Type B pancreatic cell (in vitro differentiated cells): ENCODE measurements around the gene ACAP2. TPM values are rescaled to one million over a fixed set of nuclear protein-coding genes. Genes with fewer than 3 reads are reported as not detected.
A peak's percentile ranks its signal among the peaks of the same experiment; 100 is the strongest.

Experiments used
- DNase-seq: peaks from one replicate; pipeline ENCODE4 v3.0.0; 2021; ENCODE audit warnings: mixed read lengths; ENCODE audit not compliant: unreplicated experiment; ENCODE audit errors: extremely low spot score
- H3K27ac Mint-ChIP-seq: 2 replicates; pipeline ENCODE4 v1.8.0; 2021; ENCODE audit warnings: mild to moderate bottlenecking, mixed read lengths
- H3K27me3 Mint-ChIP-seq: 2 replicates; pipeline ENCODE4 v1.8.0; 2021; ENCODE audit warnings: mixed read lengths
- H3K36me3 Mint-ChIP-seq: 2 replicates; pipeline ENCODE4 v1.8.0; 2021; ENCODE audit warnings: mixed read lengths
- H3K4me1 Mint-ChIP-seq: one replicate; pipeline ENCODE4 v1.8.0; 2021; ENCODE audit warnings: mixed read lengths; ENCODE audit not compliant: unreplicated experiment
- H3K4me3 Mint-ChIP-seq: 2 replicates; pipeline ENCODE4 v1.8.0; 2021; ENCODE audit warnings: mild to moderate bottlenecking, mixed read lengths
- H3K9me3 Mint-ChIP-seq: 2 replicates; pipeline ENCODE4 v1.8.0; 2021; ENCODE audit warnings: mixed read lengths
- CTCF ChIP-seq: fragments of 200-600 bp; sonication (generic); conservative IDR thresholded peaks from 2 replicates; pipeline ENCODE4 v1.5.0; 2021; ENCODE audit warnings: antibody characterized with exemption, mild to moderate bottlenecking
- total RNA-seq: library from RNA; stranded (reverse); gene quantifications from 2 replicates; pipeline ENCODE4 v1.2.1, GENCODE V29; 2021; ENCODE audit warnings: low replicate concordance

The ACAP2 gene
- total RNA-seq, 1 donor from 2014 or later = 36.6 TPM

- peaks cover 11% of the 10 kb centered on the region for H3K4me1 Mint-ChIP-seq
- H3K27me3 Mint-ChIP-seq = no peaks in the 10 kb centered on the region
- TF ChIP-seq CTCF = no peak
- H3K27ac Mint-ChIP-seq = no peak overlapping the region
- H3K4me3 Mint-ChIP-seq = no peak overlapping the region
- H3K9me3 Mint-ChIP-seq = no peaks in the 10 kb centered on the region
- DNase-seq = no peak
- no peaks in the 10 kb centered on the region for H3K36me3 Mint-ChIP-seq
Observed at GRCh38 chr3:195274259-195274966, 168.4 kb downstream of the ACAP2 start.

- peak overlapping the region; percentile 85 for H3K27ac Mint-ChIP-seq
- no peaks in the 10 kb centered on the region for H3K9me3 Mint-ChIP-seq
- H3K27me3 Mint-ChIP-seq = no peaks in the 10 kb centered on the region
- peak overlapping the region; percentile 94 for H3K4me3 Mint-ChIP-seq
- H3K4me1 Mint-ChIP-seq = peaks cover 24% of the 10 kb centered on the region
- TF ChIP-seq CTCF = peak; percentile 98
- peak; percentile 94 for DNase-seq
- peaks cover 10% of the 10 kb centered on the region for H3K36me3 Mint-ChIP-seq
Observed at GRCh38 chr3:195271410-195272243, 171.2 kb downstream of the ACAP2 start.

GRCh38 chr3:195270817-195271409 lies 171.9 kb downstream of the ACAP2 start, which contains the start of gene XXYLT1:
Gene XXYLT1, minus strand, starts transcription at chr3:195271159. Its CDS starts 101 bp downstream, at chr3:195271058.
- Mint-ChIP-seq H3K36me3 (peaks cover 10% of the 10 kb centered on the region), H3K27me3 (no peaks in the 10 kb centered on the region), H3K9me3 (no peaks in the 10 kb centered on the region), H3K4me3 (peak within 1 kb of the TSS; percentile 94), H3K4me1 (peaks cover 24% of the 10 kb centered on the region), H3K27ac (peak within 1 kb of the TSS; percentile 85)
- peak; percentile 93 for DNase-seq
- TF ChIP-seq CTCF = peak; percentile 69

DNA sequence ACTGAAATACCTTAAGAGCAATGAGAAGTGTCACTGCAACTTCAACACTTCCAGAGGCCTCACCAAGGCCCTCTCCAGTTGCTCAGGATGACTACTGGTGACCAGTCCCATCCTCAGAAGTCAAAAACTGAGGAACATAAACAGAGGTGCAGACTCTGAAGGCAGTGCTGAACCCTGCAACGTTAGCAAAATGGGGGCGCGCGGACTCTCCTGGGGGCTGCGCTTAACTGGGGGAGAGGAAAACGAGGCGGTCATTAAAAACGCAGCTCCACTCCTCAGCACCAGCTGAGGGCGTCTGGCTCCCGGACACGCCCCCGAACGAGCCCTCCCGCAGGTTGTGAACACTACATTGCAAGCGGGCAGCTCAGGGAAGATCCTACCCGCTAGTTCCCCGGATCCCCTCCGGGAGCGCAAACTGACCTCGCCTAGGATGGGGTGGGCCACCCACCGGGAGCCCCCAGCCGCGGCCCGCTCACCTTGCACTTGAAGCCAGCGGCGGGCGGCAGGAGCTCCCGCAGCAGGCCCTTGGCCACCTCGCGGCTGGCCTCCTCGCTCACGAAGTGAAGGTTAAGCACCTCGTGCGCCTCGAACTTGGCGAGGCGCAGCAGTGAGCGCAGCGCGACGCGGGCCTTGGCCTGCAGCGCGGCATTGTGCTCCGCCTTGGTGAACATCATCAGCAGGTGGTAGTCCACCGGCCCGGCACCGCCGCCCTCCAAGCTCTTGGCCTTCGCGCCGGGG lies 172.6 kb downstream of the ACAP2 start:
- H3K4me3 Mint-ChIP-seq = peak overlapping the region; percentile 91
- no peaks in the 10 kb centered on the region for H3K27me3 Mint-ChIP-seq
- H3K36me3 Mint-ChIP-seq = peaks cover 10% of the 10 kb centered on the region
- peak overlapping the region; percentile 51 for H3K27ac Mint-ChIP-seq
- no peak for TF ChIP-seq CTCF
- peaks cover 24% of the 10 kb centered on the region for H3K4me1 Mint-ChIP-seq
- H3K9me3 Mint-ChIP-seq = no peaks in the 10 kb centered on the region
- no peak for DNase-seq
